ENCODE results near the gene NR5A1. TPM values are rescaled to one million over a fixed set of nuclear protein-coding genes. Genes with fewer than 3 reads are reported as not detected.

The NR5A1 gene
- total RNA-seq, 1 experiment from 2014 or later: 0.09 TPM

DNA sequence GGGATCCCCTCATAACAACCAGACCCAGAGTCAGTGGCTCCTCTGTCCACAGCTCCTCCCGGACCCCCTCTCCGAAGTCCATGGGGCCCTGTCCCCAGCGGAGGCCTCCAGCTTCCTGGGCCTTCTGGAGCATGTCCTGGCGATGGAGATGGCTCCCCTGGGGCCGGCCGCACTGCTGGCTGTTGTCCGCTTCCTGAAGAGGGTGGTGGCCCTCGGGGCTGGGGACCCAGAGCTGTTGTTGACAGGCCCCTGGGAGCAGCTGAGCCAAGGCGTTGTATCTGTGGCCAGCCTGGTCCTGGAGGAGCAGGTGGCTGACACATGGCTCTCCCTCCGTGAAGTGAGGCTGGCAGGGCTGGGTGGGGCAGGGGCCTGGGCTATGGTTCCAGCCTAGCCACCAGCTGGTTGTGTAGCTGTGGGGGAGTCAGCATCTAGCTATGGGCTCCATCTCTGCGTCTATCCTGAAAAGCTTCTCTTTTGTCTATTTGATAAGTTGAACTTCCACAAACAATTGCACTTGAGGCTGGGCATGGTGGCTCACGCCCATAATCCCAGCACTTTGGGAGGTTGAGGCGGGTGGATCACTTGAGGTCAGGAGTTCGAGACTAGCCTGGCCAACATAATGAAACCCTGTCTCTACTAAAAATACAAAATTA lies 52.3 kb downstream of the NR5A1 start:
- no peaks in the 10 kb centered on the region for H3K9me3 ChIP-seq
- TF ChIP-seq CTCF (IDR thresholded peaks at IDR 0.05; ENCODE audit: insufficient read depth in 1 of 2, low read depth in 1 of 2, low read length in 1 of 2, severe bottlenecking in 1 of 2, unreplicated experiment in 1 of 2): no peak
- H3K4me3 Mint-ChIP-seq (ENCODE audit: unreplicated experiment): no peak overlapping the region
- H3K36me3 ChIP-seq (ENCODE audit: control insufficient read depth, insufficient read depth, low read length): no peaks in the 10 kb centered on the region
- no TSS peak for BruUV-seq (replicated peaks)
- CTCF ChIA-PET: interaction anchor here (0.6 kb wide), 1 partner anchor 11 kb away, joined by 3 read pairs; no protein-coding TSS in a partner anchor
- H3K27me3 Mint-ChIP-seq (ENCODE audit: insufficient read depth, unreplicated experiment): no peaks in the 10 kb centered on the region
- DNase-seq: peak in 1 of 2 experiments; percentile 21
- no peak overlapping the region for H3K4me3 ChIP-seq (ENCODE audit: low read depth, low read length)
- peaks cover 6% of the 10 kb centered on the region for H3K4me1 ChIP-seq
- POLR2A ChIA-PET: no interaction called here
- intact Hi-C loops (cut with micrococcal nuclease; ENCODE audit: unreplicated experiment): no loop called here
- no peaks in the 10 kb centered on the region for H3K27me3 ChIP-seq (replicated peaks; ENCODE audit: control insufficient read depth, insufficient read depth, low read length)
- no peaks in the 10 kb centered on the region for H3K4me1 Mint-ChIP-seq (ENCODE audit: low read depth, unreplicated experiment)
- no peak overlapping the region for H3K27ac Mint-ChIP-seq (ENCODE audit: unreplicated experiment)
- H3K9me3 Mint-ChIP-seq (ENCODE audit: unreplicated experiment): no peaks in the 10 kb centered on the region
- no peaks in the 10 kb centered on the region for H3K36me3 Mint-ChIP-seq (ENCODE audit: insufficient read depth, unreplicated experiment)

- H3K27ac Mint-ChIP-seq (ENCODE audit: unreplicated experiment): no peak overlapping the region
- Histone ChIP-seq H3K36me3 (ENCODE audit: control insufficient read depth, insufficient read depth, low read length) (no peaks in the 10 kb centered on the region), H3K9me3 (no peaks in the 10 kb centered on the region), H3K27me3 (replicated peaks; ENCODE audit: control insufficient read depth, insufficient read depth, low read length) (no peaks in the 10 kb centered on the region), H3K4me3 (ENCODE audit: low read depth, low read length) (no peak overlapping the region), H3K4me1 (peaks cover 6% of the 10 kb centered on the region)
- no peaks in the 10 kb centered on the region for H3K9me3 Mint-ChIP-seq (ENCODE audit: unreplicated experiment)
- intact Hi-C loops (cut with micrococcal nuclease; ENCODE audit: unreplicated experiment): no loop called here
- TF ChIP-seq CTCF (IDR thresholded peaks at IDR 0.05; ENCODE audit: insufficient read depth in 1 of 2, low read depth in 1 of 2, low read length in 1 of 2, severe bottlenecking in 1 of 2, unreplicated experiment in 1 of 2): no peak
- POLR2A ChIA-PET: no interaction called here
- H3K27me3 Mint-ChIP-seq (ENCODE audit: insufficient read depth, unreplicated experiment): no peaks in the 10 kb centered on the region
- peak overlapping the region; percentile 76 for H3K4me3 Mint-ChIP-seq (ENCODE audit: unreplicated experiment)
- DNase-seq: no peak
- CTCF ChIA-PET: no interaction called here
- H3K4me1 Mint-ChIP-seq (ENCODE audit: low read depth, unreplicated experiment): no peaks in the 10 kb centered on the region
- no peaks in the 10 kb centered on the region for H3K36me3 Mint-ChIP-seq (ENCODE audit: insufficient read depth, unreplicated experiment)
- BruUV-seq (replicated peaks): no TSS peak
These were observed 52.9 kb downstream of the NR5A1 start for GRCh38 chr9:124454296-124454695.

DNA sequence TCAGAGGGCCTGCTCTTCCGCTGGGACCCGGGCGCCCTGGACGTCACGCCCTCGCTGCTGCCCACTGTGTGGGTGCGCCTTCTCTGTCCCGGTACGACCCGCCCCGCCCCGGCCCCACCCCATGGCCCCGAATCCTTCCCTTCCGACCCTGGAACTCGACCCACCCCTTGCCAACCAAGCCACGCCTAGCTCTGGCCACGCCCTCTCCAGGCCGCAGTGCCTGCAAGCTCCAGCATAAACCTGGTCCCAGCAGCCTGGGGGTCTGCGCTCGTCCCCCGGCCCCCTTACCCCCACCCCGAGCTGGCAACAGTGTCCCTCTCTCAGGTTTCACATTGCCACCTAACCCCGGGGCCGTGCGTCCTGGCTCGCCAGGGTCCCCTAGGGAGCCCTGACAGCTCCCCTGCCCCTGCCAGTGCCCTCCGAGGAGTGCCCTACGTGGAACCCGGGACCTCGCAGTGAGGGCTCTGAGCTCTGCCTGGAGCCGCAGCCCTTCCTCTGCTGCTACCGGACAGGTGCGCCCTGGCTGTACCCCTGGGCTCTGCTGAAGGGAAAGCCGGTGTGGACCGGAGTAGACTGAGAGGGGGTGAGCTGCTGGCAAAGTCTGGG lies 53.5 kb downstream of the NR5A1 start:
- H3K36me3 Mint-ChIP-seq (ENCODE audit: insufficient read depth, unreplicated experiment): no peaks in the 10 kb centered on the region
- no peaks in the 10 kb centered on the region for H3K27me3 ChIP-seq (replicated peaks; ENCODE audit: control insufficient read depth, insufficient read depth, low read length)
- peaks cover 6% of the 10 kb centered on the region for H3K4me1 ChIP-seq
- H3K4me3 Mint-ChIP-seq (ENCODE audit: unreplicated experiment): peak overlapping the region; percentile 76
- ChIA-PET CTCF (interaction anchor here (0.5 to 0.6 kb wide), 3 partner anchors 46 to 690 kb away, joined by 4 read pairs; partner anchors contain the start of gene SCAI), POLR2A (no interaction called here)
- peak overlapping the region; percentile 55 for H3K4me3 ChIP-seq (ENCODE audit: low read depth, low read length)
- H3K27me3 Mint-ChIP-seq (ENCODE audit: insufficient read depth, unreplicated experiment): no peaks in the 10 kb centered on the region
- peak; percentile 67 to 78 for DNase-seq
- no peaks in the 10 kb centered on the region for H3K4me1 Mint-ChIP-seq (ENCODE audit: low read depth, unreplicated experiment)
- H3K36me3 ChIP-seq (ENCODE audit: control insufficient read depth, insufficient read depth, low read length): no peaks in the 10 kb centered on the region
- no peak overlapping the region for H3K27ac Mint-ChIP-seq (ENCODE audit: unreplicated experiment)
- BruUV-seq (replicated peaks): no TSS peak
- no peaks in the 10 kb centered on the region for H3K9me3 ChIP-seq
- intact Hi-C loops (cut with micrococcal nuclease; ENCODE audit: unreplicated experiment): no loop called here
- TF ChIP-seq CTCF (IDR thresholded peaks at IDR 0.05; ENCODE audit: insufficient read depth in 1 of 2, low read depth in 1 of 2, low read length in 1 of 2, severe bottlenecking in 1 of 2, unreplicated experiment in 1 of 2): no peak
- H3K9me3 Mint-ChIP-seq (ENCODE audit: unreplicated experiment): no peaks in the 10 kb centered on the region

Measured in Caco-2 (cell line).